HG03439 (cell line): ENCODE measurements around the gene LRWD1.
"Not testable (repeated sequence)": the region's sequence is repeated elsewhere in the genome, so short reads cannot be mapped to it uniquely, and the experiment has no call there.

ENCODE experiments used
- ATAC-seq: cut with Tn5 transposase; IDR thresholded peaks from one replicate; pipeline ENCODE4 v1.9.1; 2021; ENCODE audit warnings: mild to moderate bottlenecking, moderate library complexity; ENCODE audit not compliant: unreplicated experiment

LRWD1 gene

GRCh38 chr7:102467581-102468477 lies 3.0 kb downstream of the LRWD1 start:
- ATAC-seq: no peak

GRCh38 chr7:102468478-102469350 lies 3.9 kb downstream of the LRWD1 start:
- no peak for ATAC-seq

GRCh38 chr7:102469351-102469971 lies 4.7 kb downstream of the LRWD1 start:
- ATAC-seq: no peak

GRCh38 chr7:102469972-102470825 lies 5.4 kb downstream of the LRWD1 start:
- ATAC-seq: no peak

- no peak for ATAC-seq
Observed at GRCh38 chr7:102471791-102472125, 7.0 kb downstream of the LRWD1 start.

GRCh38 chr7:102472126-102473041 lies 7.6 kb downstream of the LRWD1 start:
- ATAC-seq: no peak

GRCh38 chr7:102473271-102473991 lies 8.6 kb downstream of the LRWD1 start:
- no peak for ATAC-seq

GRCh38 chr7:102474116-102474515 lies 9.3 kb downstream of the LRWD1 start:
- not testable (repeated sequence) for ATAC-seq

GRCh38 chr7:102474736-102475435 lies 10.1 kb downstream of the LRWD1 start:
- not testable (repeated sequence) for ATAC-seq

GRCh38 chr7:102478314-102479208 lies 13.8 kb downstream of the LRWD1 start, which contains the start of gene POLR2J:
Gene POLR2J (minus strand): TSS chr7:102478922. CDS start chr7:102478860, 62 bp downstream.
- ATAC-seq: peak; percentile 79

- ATAC-seq: peak; percentile 17
Observed at GRCh38 chr7:102479209-102479584, 14.4 kb downstream of the LRWD1 start.

GRCh38 chr7:102479982-102480637 lies 15.3 kb downstream of the LRWD1 start:
- not testable (repeated sequence) for ATAC-seq

GRCh38 chr7:102481962-102482361 lies 17.2 kb downstream of the LRWD1 start:
- not testable (repeated sequence) for ATAC-seq

GRCh38 chr7:102484317-102484716 lies 19.5 kb downstream of the LRWD1 start:
- ATAC-seq: not testable (repeated sequence)

GRCh38 chr7:102490529-102491075 lies 25.8 kb downstream of the LRWD1 start:
- peak; percentile 37 for ATAC-seq
